Lower lobe of right lung (tissue), 2 donors: ENCODE data around the gene PDE8A. TPM values are rescaled to one million over a fixed set of nuclear protein-coding genes. Genes with fewer than 3 reads are reported as not detected.

Experiments
- ATAC-seq, 2 donors: fragments of 200-7000 bp; cut with Tn5 transposase; one replicate each; pipeline ENCODE4 v1.9.1; 2020 to 2022; ENCODE audit warnings: mild to moderate bottlenecking in 2 of 2, moderate library complexity in 2 of 2
- DNase-seq: peaks from one replicate; pipeline ENCODE4 v3.0.0-alpha.2; 2020
- H3K27ac ChIP-seq: fragments of 200-600 bp; one replicate; pipeline ENCODE4 v1.8.0; 2022
- H3K27me3 ChIP-seq: fragments of 200-600 bp; one replicate; pipeline ENCODE4 v1.8.0; 2022; ENCODE audit warnings: low read depth
- H3K36me3 ChIP-seq: fragments of 200-600 bp; one replicate; pipeline ENCODE4 v1.8.0; 2022; ENCODE audit warnings: mild to moderate bottlenecking
- H3K4me1 ChIP-seq: fragments of 200-600 bp; one replicate; pipeline ENCODE4 v1.8.0; 2022
- H3K4me3 ChIP-seq: fragments of 200-600 bp; one replicate; pipeline ENCODE4 v1.8.0; 2022; ENCODE audit warnings: mild to moderate bottlenecking
- H3K9me3 ChIP-seq: fragments of 200-600 bp; one replicate; pipeline ENCODE4 v1.8.0; 2022
- CTCF ChIP-seq: fragments of 200-600 bp; IDR thresholded peaks from one replicate; pipeline ENCODE4 v1.8.0; 2022; ENCODE audit warnings: antibody characterized with exemption, mild to moderate bottlenecking
- intact Hi-C: fragments of 100-400 bp; cut with DNase I; formaldehyde crosslinking; loops from one replicate; pipeline ENCODE4 v1.11.0; 2022
- total RNA-seq: library from RNA; stranded (reverse); fragmentation: NEBNext Ultra II Directional; extraction: Animal tissue kit (Norgen Biotek cat#: 25700); gene quantifications from one replicate; pipeline ENCODE4 v1.2.1, GENCODE V29; 2021
- donor health status: DM: no; HTN: yes; CAD: no; lungs with severe emphysema.

Gene PDE8A
- total RNA-seq, 1 donor from 2014 or later, result 49.2 TPM

GRCh38 chr15:85116494-85116893, 134.8 kb downstream of the PDE8A start:
- Histone ChIP-seq H3K4me3 (no peak overlapping the region), H3K27me3 (no peaks in the 10 kb centered on the region), H3K4me1 (no peaks in the 10 kb centered on the region), H3K9me3 (no peaks in the 10 kb centered on the region), H3K36me3 (peaks cover 78% of the 10 kb centered on the region), H3K27ac (no peak overlapping the region)
- intact Hi-C loops, result no loop called here
- DNase-seq, result no peak
- ATAC-seq, result no peak
- no peak for TF ChIP-seq CTCF

GRCh38 chr15:85116925-85117646, 135.4 kb downstream of the PDE8A start:
- Histone ChIP-seq H3K36me3 (peaks cover 84% of the 10 kb centered on the region), H3K27ac (no peak overlapping the region), H3K4me1 (no peaks in the 10 kb centered on the region), H3K27me3 (no peaks in the 10 kb centered on the region), H3K4me3 (no peak overlapping the region), H3K9me3 (no peaks in the 10 kb centered on the region)
- DNase-seq, result no peak
- TF ChIP-seq CTCF, result no peak
- intact Hi-C loops, result no loop called here
- ATAC-seq, result no peak

- no peaks in the 10 kb centered on the region for H3K9me3 ChIP-seq
- no peaks in the 10 kb centered on the region for H3K27me3 ChIP-seq
- ATAC-seq, result no peak
- H3K36me3 ChIP-seq, result peaks cover 81% of the 10 kb centered on the region
- H3K27ac ChIP-seq, result no peak overlapping the region
- no peak overlapping the region for H3K4me3 ChIP-seq
- DNase-seq, result no peak
- intact Hi-C loops, result no loop called here
- H3K4me1 ChIP-seq, result no peaks in the 10 kb centered on the region
- no peak for TF ChIP-seq CTCF
Observed at GRCh38 chr15:85118173-85118572, 136.5 kb downstream of the PDE8A start.

GRCh38 chr15:85118581-85118980, 136.9 kb downstream of the PDE8A start:
- H3K4me1 ChIP-seq, result no peaks in the 10 kb centered on the region
- intact Hi-C loops, result no loop called here
- DNase-seq, result no peak
- no peak overlapping the region for H3K27ac ChIP-seq
- H3K27me3 ChIP-seq, result no peaks in the 10 kb centered on the region
- H3K36me3 ChIP-seq, result peaks cover 80% of the 10 kb centered on the region
- TF ChIP-seq CTCF, result no peak
- H3K9me3 ChIP-seq, result no peaks in the 10 kb centered on the region
- no peak overlapping the region for H3K4me3 ChIP-seq
- ATAC-seq, result no peak

GRCh38 chr15:85120351-85121113, 138.9 kb downstream of the PDE8A start:
- H3K36me3 ChIP-seq, result peaks cover 75% of the 10 kb centered on the region
- intact Hi-C loops, result no loop called here
- no peak overlapping the region for H3K4me3 ChIP-seq
- no peaks in the 10 kb centered on the region for H3K27me3 ChIP-seq
- H3K27ac ChIP-seq, result no peak overlapping the region
- H3K4me1 ChIP-seq, result no peaks in the 10 kb centered on the region
- no peak for DNase-seq
- TF ChIP-seq CTCF, result no peak
- ATAC-seq, result no peak
- no peaks in the 10 kb centered on the region for H3K9me3 ChIP-seq
